Endodermal cell (in vitro differentiated cells): ENCODE measurements around the gene CD81. TPM values are rescaled to one million over a fixed set of nuclear protein-coding genes. Genes with fewer than 3 reads are reported as not detected.

Experiments used
- DNase-seq: peaks from one replicate; pipeline ENCODE4 v3.0.0-alpha.2; 2017
- H3K27ac ChIP-seq: 2 replicates; pipeline ENCODE4 v1.5.1; 2013; ENCODE audit warnings: mild to moderate bottlenecking, low read depth, low read length, moderate library complexity
- H3K27me3 ChIP-seq: 2 replicates; pipeline ENCODE4 v1.6.1; 2013; ENCODE audit warnings: mild to moderate bottlenecking, low read length, moderate library complexity; ENCODE audit not compliant: insufficient read depth, control insufficient read depth, poor library complexity, severe bottlenecking
- H3K36me3 ChIP-seq: 2 replicates; pipeline ENCODE4 v1.7.0; 2013; ENCODE audit warnings: mild to moderate bottlenecking, low read length, moderate library complexity; ENCODE audit not compliant: control insufficient read depth, insufficient read depth
- H3K4me1 ChIP-seq: one replicate; pipeline ENCODE4 v1.7.0; 2013; ENCODE audit warnings: low read length; ENCODE audit not compliant: control insufficient read depth, insufficient read depth
- H3K4me3 ChIP-seq: 2 replicates; pipeline ENCODE4 v1.5.1; 2013; ENCODE audit warnings: mild to moderate bottlenecking, low read length, moderate library complexity
- H3K9ac ChIP-seq: 2 replicates; pipeline ENCODE4 v1.6.1; 2013; ENCODE audit warnings: mild to moderate bottlenecking, low read length, moderate library complexity; ENCODE audit not compliant: poor library complexity, severe bottlenecking; ENCODE audit errors: extremely low read depth
- H3K9me3 ChIP-seq: 2 replicates; pipeline ENCODE4 v1.6.1; 2013; ENCODE audit warnings: mild to moderate bottlenecking, low read length, moderate library complexity; ENCODE audit not compliant: control insufficient read depth
- H3K27ac Mint-ChIP-seq: 2 replicates; pipeline ENCODE4 v1.8.0; 2020; ENCODE audit warnings: mixed read lengths
- H3K27me3 Mint-ChIP-seq: 2 replicates; pipeline ENCODE4 v1.8.0; 2021; ENCODE audit warnings: mild to moderate bottlenecking, mixed read lengths; ENCODE audit not compliant: insufficient read depth
- H3K36me3 Mint-ChIP-seq: 2 replicates; pipeline ENCODE4 v1.8.0; 2020; ENCODE audit warnings: low read depth, mixed read lengths
- H3K4me1 Mint-ChIP-seq: 2 replicates; pipeline ENCODE4 v1.8.0; 2020; ENCODE audit warnings: mixed read lengths
- H3K4me3 Mint-ChIP-seq: 2 replicates; pipeline ENCODE4 v1.8.0; 2020; ENCODE audit warnings: mild to moderate bottlenecking, moderate library complexity, mixed read lengths
- H3K9me3 Mint-ChIP-seq: 2 replicates; pipeline ENCODE4 v1.8.0; 2020; ENCODE audit warnings: mild to moderate bottlenecking, mixed read lengths
- WGBS, 2 experiments: methylation state at CpG; one replicate each; pipeline versions ENCODE4 v1.1.5 to v1.1.7; 2013; ENCODE audit warnings: missing lambda C conversion rate in 2 of 2, mixed read lengths in 1 of 2; ENCODE audit not compliant: insufficient coverage in 1 of 2, insufficient read length in 1 of 2; 5-methylcytosine and 5-hydroxymethylcytosine counted together
- total RNA-seq, 2 donors: library from RNA; stranded (reverse); fragmentation: NEBNext Ultra II Directional in 1 of 2; extraction: Animal tissue kit (Norgen Biotek cat#: 25700) in 1 of 2; gene quantifications; 2 replicates in 1 of 2; 3 replicates in 1 of 2; pipeline ENCODE4 v1.2.1, GENCODE V29; 2021
- TF ChIP-seq, protein P1 (sequence below): fragments of 200-600 bp; sonication (generic); conservative IDR thresholded peaks from 2 replicates; pipeline ENCODE4 v1.5.0; 2021; ENCODE audit warnings: antibody characterized with exemption, mild to moderate bottlenecking

The CD81 gene
- total RNA-seq, 2 donors from 2014 or later, result 275 to 331 TPM

DNA sequence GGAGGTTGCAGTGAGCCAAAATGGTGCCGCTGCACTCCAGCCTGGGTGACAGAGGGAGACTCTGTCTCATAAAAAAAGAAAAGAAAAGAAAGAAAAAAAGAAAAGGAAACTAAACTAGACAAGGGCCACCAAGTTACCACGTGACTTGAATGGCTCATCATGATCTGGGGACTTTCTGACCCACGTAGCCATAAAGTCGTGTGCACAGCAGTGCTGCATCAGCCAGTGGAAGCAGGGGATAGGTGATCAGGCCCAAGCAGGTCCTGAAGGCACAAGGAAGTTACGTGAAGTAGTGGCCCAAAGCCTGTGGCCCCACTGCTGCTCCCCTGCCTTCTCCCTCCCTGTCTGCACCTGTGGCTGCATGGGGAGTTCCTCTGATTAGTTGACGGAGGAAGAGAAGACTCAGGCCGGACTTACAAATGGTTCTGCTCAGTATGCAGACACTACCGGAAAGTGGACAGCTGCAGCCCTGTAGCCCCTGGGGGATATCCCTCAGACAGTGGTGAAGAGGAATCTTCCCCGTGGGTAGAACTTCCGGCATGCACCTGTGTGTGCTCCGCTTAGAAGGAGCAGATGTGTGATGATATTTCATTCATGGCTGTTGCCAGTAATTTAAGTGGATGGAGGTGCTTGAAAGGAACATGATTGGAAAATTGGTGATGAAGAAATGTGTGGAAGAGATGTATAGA, 18.2 kb upstream of the CD81 start:
- Histone ChIP-seq H3K4me3 (no peak overlapping the region), H3K27ac (no peak overlapping the region), H3K4me1 (no peaks in the 10 kb centered on the region), H3K9me3 (no peaks in the 10 kb centered on the region), H3K9ac (no peak overlapping the region), H3K27me3 (no peaks in the 10 kb centered on the region), H3K36me3 (no peaks in the 10 kb centered on the region)
- WGBS, 2 experiments, result 86 to 92% methylated on average over 10 to 11 of the region's 11 CpGs
- Mint-ChIP-seq H3K36me3 (no peaks in the 10 kb centered on the region), H3K4me1 (no peaks in the 10 kb centered on the region), H3K27ac (no peak overlapping the region), H3K27me3 (peaks cover 7% of the 10 kb centered on the region), H3K4me3 (no peak overlapping the region), H3K9me3 (peaks cover 16% of the 10 kb centered on the region)
- no peak for DNase-seq
- TF ChIP-seq, protein P1, sequence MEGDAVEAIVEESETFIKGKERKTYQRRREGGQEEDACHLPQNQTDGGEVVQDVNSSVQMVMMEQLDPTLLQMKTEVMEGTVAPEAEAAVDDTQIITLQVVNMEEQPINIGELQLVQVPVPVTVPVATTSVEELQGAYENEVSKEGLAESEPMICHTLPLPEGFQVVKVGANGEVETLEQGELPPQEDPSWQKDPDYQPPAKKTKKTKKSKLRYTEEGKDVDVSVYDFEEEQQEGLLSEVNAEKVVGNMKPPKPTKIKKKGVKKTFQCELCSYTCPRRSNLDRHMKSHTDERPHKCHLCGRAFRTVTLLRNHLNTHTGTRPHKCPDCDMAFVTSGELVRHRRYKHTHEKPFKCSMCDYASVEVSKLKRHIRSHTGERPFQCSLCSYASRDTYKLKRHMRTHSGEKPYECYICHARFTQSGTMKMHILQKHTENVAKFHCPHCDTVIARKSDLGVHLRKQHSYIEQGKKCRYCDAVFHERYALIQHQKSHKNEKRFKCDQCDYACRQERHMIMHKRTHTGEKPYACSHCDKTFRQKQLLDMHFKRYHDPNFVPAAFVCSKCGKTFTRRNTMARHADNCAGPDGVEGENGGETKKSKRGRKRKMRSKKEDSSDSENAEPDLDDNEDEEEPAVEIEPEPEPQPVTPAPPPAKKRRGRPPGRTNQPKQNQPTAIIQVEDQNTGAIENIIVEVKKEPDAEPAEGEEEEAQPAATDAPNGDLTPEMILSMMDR, result no peak

DNA sequence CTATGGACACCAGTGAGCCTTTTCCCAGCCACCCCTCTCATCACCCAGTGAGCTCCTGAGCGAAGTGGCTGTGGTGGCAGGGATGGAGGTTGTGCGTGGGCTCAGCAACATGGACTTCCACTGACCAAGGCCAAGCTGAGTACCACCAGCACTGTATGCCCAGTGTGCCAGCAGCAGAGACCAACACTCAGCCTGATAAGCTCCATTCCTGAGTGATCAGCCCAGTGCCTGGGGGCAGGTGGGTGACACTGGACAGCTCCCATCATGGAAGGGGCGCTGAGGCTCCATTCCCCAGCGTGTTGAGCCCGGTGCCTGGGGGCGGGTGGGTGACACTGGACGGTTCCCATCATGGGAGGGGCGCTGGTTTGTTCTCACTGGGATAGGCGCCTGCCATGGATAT, 17.6 kb upstream of the CD81 start:
- H3K27me3 Mint-ChIP-seq, result peaks cover 7% of the 10 kb centered on the region
- no peaks in the 10 kb centered on the region for H3K4me1 Mint-ChIP-seq
- no peaks in the 10 kb centered on the region for H3K36me3 ChIP-seq
- WGBS, 2 experiments, result 94 to 95% methylated on average over 8 to 9 of the region's 9 CpGs
- no peaks in the 10 kb centered on the region for H3K9me3 ChIP-seq
- H3K36me3 Mint-ChIP-seq, result no peaks in the 10 kb centered on the region
- no peak overlapping the region for H3K4me3 Mint-ChIP-seq
- no peak overlapping the region for H3K27ac ChIP-seq
- peaks cover 16% of the 10 kb centered on the region for H3K9me3 Mint-ChIP-seq
- no peaks in the 10 kb centered on the region for H3K4me1 ChIP-seq
- no peak overlapping the region for H3K27ac Mint-ChIP-seq
- no peak overlapping the region for H3K9ac ChIP-seq
- no peak overlapping the region for H3K4me3 ChIP-seq
- no peak for DNase-seq
- H3K27me3 ChIP-seq, result no peaks in the 10 kb centered on the region
- TF ChIP-seq, protein P1, result no peak

DNA sequence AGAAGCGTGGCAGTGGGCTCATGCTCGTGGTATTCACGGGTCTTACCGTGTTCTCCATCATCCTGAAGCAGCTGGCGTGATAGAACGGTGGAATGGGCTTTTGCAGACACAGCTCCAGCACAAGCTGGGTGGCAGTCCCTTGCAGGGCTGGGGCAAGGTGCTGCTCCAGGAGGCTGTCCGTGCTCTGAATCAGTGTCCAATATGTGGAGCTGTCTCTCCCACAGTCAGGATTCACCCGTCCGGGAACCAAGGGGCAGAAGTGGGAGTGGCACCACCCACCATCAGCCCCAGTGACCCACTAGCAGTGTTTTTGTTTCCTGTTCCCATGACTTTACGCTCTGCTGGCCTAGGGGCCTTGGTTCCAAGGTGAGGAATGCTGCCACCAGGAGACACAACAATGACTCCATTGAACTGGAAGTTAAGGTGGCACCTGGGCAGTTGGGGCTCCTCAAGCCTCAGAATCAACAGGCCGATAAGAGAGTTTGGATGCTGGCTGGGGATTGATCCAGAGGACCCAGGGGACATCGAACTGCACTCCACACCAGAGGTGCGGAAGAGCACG, 16.9 kb upstream of the CD81 start:
- H3K36me3 Mint-ChIP-seq, result no peaks in the 10 kb centered on the region

More for the DNA sequence above, 16.9 kb upstream of the CD81 start:
- Mint-ChIP-seq H3K27me3 (peaks cover 7% of the 10 kb centered on the region), H3K27ac (no peak overlapping the region), H3K9me3 (peaks cover 16% of the 10 kb centered on the region), H3K4me3 (no peak overlapping the region), H3K4me1 (no peaks in the 10 kb centered on the region)
- TF ChIP-seq, protein P1, result no peak
- WGBS, 2 experiments, result 91 to 96% methylated on average over 14 of the region's 14 CpGs
- Histone ChIP-seq H3K27ac (no peak overlapping the region), H3K27me3 (no peaks in the 10 kb centered on the region), H3K36me3 (no peaks in the 10 kb centered on the region), H3K9ac (no peak overlapping the region), H3K4me3 (no peak overlapping the region), H3K4me1 (no peaks in the 10 kb centered on the region), H3K9me3 (no peaks in the 10 kb centered on the region)
- DNase-seq, result no peak
